SU-DHL-6 (cell line): ENCODE measurements around the gene ZMIZ1.

Experiments used
- H2AFZ ChIP-seq: fragments of 200-600 bp; sonication (generic); 2 replicates; pipeline ENCODE4 v1.6.1; 2014; ENCODE audit warnings: low read depth, mild to moderate bottlenecking, moderate library complexity, mixed read lengths, antibody characterized with exemption, low read length; ENCODE audit not compliant: severe bottlenecking
- H3F3A ChIP-seq: fragments of 200-600 bp; shearing (Covaris generic); 2 replicates; pipeline ENCODE4 v1.6.0; 2016; ENCODE audit warnings: antibody characterized with exemption, mild to moderate bottlenecking; ENCODE audit not compliant: insufficient read depth
- H3K27ac ChIP-seq: fragments of 200-600 bp; sonication (generic); 2 replicates; pipeline ENCODE4 v1.5.1; 2016; ENCODE audit warnings: low read depth, mild to moderate bottlenecking, low read length, moderate library complexity, mixed read lengths
- H3K27me3 ChIP-seq: fragments of 200-600 bp; sonication (generic), shearing (Covaris generic); 2 replicates; pipeline ENCODE4 v1.6.0; 2014; ENCODE audit warnings: mild to moderate bottlenecking, low read length
- H3K36me3 ChIP-seq: fragments of 200-600 bp; sonication (generic); 2 replicates; pipeline ENCODE4 v1.6.1; 2014; ENCODE audit warnings: mild to moderate bottlenecking, low read length, mixed read lengths
- H3K4me2 ChIP-seq: fragments of 300-600, 200-600 bp; shearing (Covaris generic), sonication (generic); 2 replicates; pipeline ENCODE4 v1.6.0; 2014; ENCODE audit warnings: low read length, low read depth, mild to moderate bottlenecking; ENCODE audit not compliant: poor library complexity, severe bottlenecking
- H3K4me3 ChIP-seq: fragments of 200-600 bp; sonication (generic); 2 replicates; pipeline ENCODE4 v1.5.1; 2014; ENCODE audit warnings: antibody characterized with exemption, low read length, mild to moderate bottlenecking, mixed read lengths; ENCODE audit not compliant: insufficient read depth, poor library complexity, severe bottlenecking
- H3K79me2 ChIP-seq: fragments of 200-600 bp; sonication (generic); 2 replicates; pipeline ENCODE4 v1.6.1; 2014; ENCODE audit warnings: mild to moderate bottlenecking, low read length, moderate library complexity; ENCODE audit not compliant: insufficient read depth
- H3K9ac ChIP-seq: fragments of 200-600 bp; sonication (generic); 2 replicates; pipeline ENCODE4 v1.7.0; 2014; ENCODE audit warnings: mild to moderate bottlenecking, low read length
- H3K9me2 ChIP-seq: fragments of 200-600 bp; sonication (generic); replicated peaks from 2 replicates; pipeline ENCODE4 v1.6.1; 2014; ENCODE audit warnings: low read length; ENCODE audit not compliant: insufficient read depth
- H3K9me3 ChIP-seq: fragments of 200-600 bp; sonication (generic); 2 replicates; pipeline ENCODE4 v1.6.1; 2014; ENCODE audit warnings: low read length, mixed read lengths; ENCODE audit not compliant: insufficient read depth
- H4K20me1 ChIP-seq: fragments of 200-600 bp; sonication (generic); 2 replicates; pipeline ENCODE4 v1.6.1; 2014; ENCODE audit warnings: low read depth, mild to moderate bottlenecking, antibody characterized with exemption, low read length, moderate library complexity, mixed read lengths
- CTCF ChIP-seq: fragments of 200-600 bp; sonication (generic); IDR thresholded peaks from one replicate; pipeline ENCODE4 v1.5.1; 2017; ENCODE audit warnings: antibody characterized with exemption, mild to moderate bottlenecking, low read length, moderate library complexity; ENCODE audit not compliant: insufficient read depth, poor library complexity, severe bottlenecking
- EZH2phosphoT487 ChIP-seq: fragments of 200-600 bp; sonication (generic), shearing (Covaris generic); conservative IDR thresholded peaks from 2 replicates; pipeline ENCODE4 v1.6.1; 2018; ENCODE audit warnings: mild to moderate bottlenecking, antibody characterized with exemption, low read length, moderate library complexity, mixed read lengths

Gene ZMIZ1

GRCh38 chr10:79353000-79353406, 284.2 kb downstream of the ZMIZ1 start:
- no peak overlapping the region for H2AFZ ChIP-seq
- H3K27ac ChIP-seq, result no peak overlapping the region
- no peak overlapping the region for H3K4me2 ChIP-seq
- no peak for TF ChIP-seq CTCF
- TF ChIP-seq EZH2phosphoT487, result no peak
- no peaks in the 10 kb centered on the region for H3K9me2 ChIP-seq
- H3K36me3 ChIP-seq, result peaks cover 6% of the 10 kb centered on the region; the same call in 1 of the 2 replicates
- no peak overlapping the region for H3K9ac ChIP-seq
- peaks cover 16% of the 10 kb centered on the region; the same call in 1 of the 2 replicates for H4K20me1 ChIP-seq
- H3K27me3 ChIP-seq, result no peaks in the 10 kb centered on the region
- H3K79me2 ChIP-seq, result peaks cover 19% of the 10 kb centered on the region
- no peaks in the 10 kb centered on the region for H3K9me3 ChIP-seq
- no peak overlapping the region for H3K4me3 ChIP-seq
- no peaks in the 10 kb centered on the region for H3F3A ChIP-seq

- H4K20me1 ChIP-seq, result peaks cover 11% of the 10 kb centered on the region; the same call in 1 of the 2 replicates
- no peak overlapping the region for H3K9ac ChIP-seq
- H3K27ac ChIP-seq, result no peak overlapping the region
Observed at GRCh38 chr10:79353726-79354125, 285.0 kb downstream of the ZMIZ1 start.

GRCh38 chr10:79354141-79354540, 285.4 kb downstream of the ZMIZ1 start:
- Histone ChIP-seq H3K36me3 (peaks cover 6% of the 10 kb centered on the region; the same call in 1 of the 2 replicates), H3K27me3 (no peaks in the 10 kb centered on the region), H3K4me2 (no peak overlapping the region), H2AFZ (no peak overlapping the region), H3K9me2 (no peaks in the 10 kb centered on the region), H3K9me3 (no peaks in the 10 kb centered on the region), H3K79me2 (peaks cover 8% of the 10 kb centered on the region), H4K20me1 (peaks cover 9% of the 10 kb centered on the region; the same call in 1 of the 2 replicates), H3F3A (no peaks in the 10 kb centered on the region), H3K9ac (no peak overlapping the region), H3K4me3 (no peak overlapping the region), H3K27ac (no peak overlapping the region)
- TF ChIP-seq CTCF, result no peak
- no peak for TF ChIP-seq EZH2phosphoT487

More at GRCh38 chr10:79353726-79354125, 285.0 kb downstream of the ZMIZ1 start:
- no peaks in the 10 kb centered on the region for H3F3A ChIP-seq
- H3K36me3 ChIP-seq, result peaks cover 6% of the 10 kb centered on the region; the same call in 1 of the 2 replicates
- no peak overlapping the region for H3K4me3 ChIP-seq
- H2AFZ ChIP-seq, result no peak overlapping the region
- TF ChIP-seq CTCF, result no peak
- no peak for TF ChIP-seq EZH2phosphoT487
- H3K79me2 ChIP-seq, result peaks cover 12% of the 10 kb centered on the region
- no peaks in the 10 kb centered on the region for H3K9me2 ChIP-seq
- no peaks in the 10 kb centered on the region for H3K27me3 ChIP-seq
- no peak overlapping the region for H3K4me2 ChIP-seq
- H3K9me3 ChIP-seq, result no peaks in the 10 kb centered on the region
